Breast epithelium (tissue), 3 donors: Measurements from ENCODE around the gene TVP23C.

Experiments used
- CTCF ChIP-seq, 3 donors: fragments of 450-650 bp; IDR thresholded peaks; one replicate each; pipeline ENCODE4 v1.5.1; 2016 to 2017; ENCODE audit warnings: antibody characterized with exemption in 3 of 3, mild to moderate bottlenecking in 3 of 3, moderate library complexity in 3 of 3
- POLR2A ChIP-seq: fragments of 450-650 bp; IDR thresholded peaks from one replicate; pipeline ENCODE4 v1.6.1; 2016; ENCODE audit warnings: antibody characterized with exemption, mild to moderate bottlenecking, moderate library complexity

GRCh38 chr17:15513856-15514459 lies 49.3 kb downstream of the TVP23C start:
- TF ChIP-seq CTCF (IDR thresholded peaks at IDR 0.05): no peak
- no peak for TF ChIP-seq POLR2A
